Smooth muscle cell of the brain vasculature (primary cell): ENCODE measurements around the gene AMTN.
A peak's percentile ranks its signal among the peaks of the same experiment; 100 is the strongest.
"Not testable (repeated sequence)": the region's sequence is repeated elsewhere in the genome, so short reads cannot be mapped to it uniquely, and the experiment has no call there.

Source experiments
- DNase-seq: peaks from one replicate; pipeline ENCODE4 v3.0.0-alpha.2; 2012; ENCODE audit warnings: low read depth, low spot score

Gene AMTN

GRCh38 chr4:70518269-70518668 is at the start of gene AMTN:
TSS of gene AMTN (plus strand) at chr4:70518569. CDS start at chr4:70518778, 209 bp downstream.
- no peak for DNase-seq

DNA sequence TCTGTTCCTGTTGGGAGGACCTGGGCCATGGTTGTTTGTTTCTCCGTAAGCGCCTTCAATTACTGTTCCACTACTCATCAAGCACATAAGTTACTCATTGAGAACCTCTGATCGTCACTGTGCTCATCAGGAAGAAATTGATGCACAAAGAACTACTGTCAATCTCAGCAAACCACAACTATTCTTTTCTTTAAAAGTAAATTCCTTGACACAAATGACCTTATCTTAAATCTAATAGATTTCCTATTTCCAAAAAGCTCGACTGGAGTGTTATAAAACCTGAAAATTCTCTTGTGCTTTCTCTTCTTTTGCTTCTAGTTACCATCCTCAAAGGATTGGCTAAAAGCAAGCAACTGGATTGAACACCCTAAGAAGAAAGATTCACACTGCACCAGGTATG is 46.5 kb upstream of the AMTN start, which contains the start of gene MUC7:
TSS of gene MUC7 (plus strand) at position 301 of the 400 bp plus-strand sequence. CDS start 1,825 bp downstream, outside the sequence.
- DNase-seq: no peak

DNA sequence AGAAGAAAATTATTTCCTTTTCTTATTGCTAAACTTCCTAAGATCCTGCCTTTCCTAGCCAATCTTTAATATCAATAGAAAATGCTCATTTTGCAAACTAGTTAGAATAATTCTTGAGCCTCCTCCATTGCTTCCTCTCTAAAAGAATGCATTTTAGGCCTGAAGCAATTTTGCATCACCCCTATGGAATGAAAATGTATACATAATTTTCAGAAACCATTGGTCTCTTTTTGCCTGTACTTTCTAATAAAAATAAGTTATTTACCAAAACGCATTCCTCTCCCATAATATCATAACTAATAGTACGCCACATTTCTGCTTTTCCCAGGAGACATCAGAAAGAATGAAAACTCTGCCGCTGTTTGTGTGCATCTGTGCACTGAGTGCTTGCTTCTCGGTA is 44.7 kb upstream of the AMTN start:
- DNase-seq: no peak

GRCh38 chr4:70488748-70489147 is 29.6 kb upstream of the AMTN start:
- no peak for DNase-seq

- no peak for DNase-seq
Observed at GRCh38 chr4:70496231-70496630, 22.1 kb upstream of the AMTN start.

DNA sequence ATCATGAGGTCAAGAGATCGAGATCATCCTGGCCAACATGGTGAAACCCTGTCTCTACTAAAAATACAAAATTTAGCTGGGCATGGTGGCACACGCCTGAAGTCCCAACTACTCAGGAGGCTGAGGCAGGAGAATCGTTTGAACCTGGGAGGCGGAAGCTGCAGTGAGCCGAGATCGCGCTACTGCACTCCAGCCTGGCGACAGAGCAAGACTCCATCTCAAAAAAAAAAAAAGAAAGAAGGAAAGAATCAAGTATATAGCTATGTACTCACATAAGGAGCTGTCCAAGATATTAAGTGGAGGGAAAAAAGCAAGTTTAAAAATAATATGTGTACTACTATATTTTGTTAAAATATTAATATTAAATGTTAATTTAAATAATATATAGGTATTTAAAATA is 16.5 kb upstream of the AMTN start:
- DNase-seq: not testable (repeated sequence)

GRCh38 chr4:70504733-70505132 is 13.6 kb upstream of the AMTN start:
- no peak for DNase-seq

GRCh38 chr4:70505151-70505748 is 13.1 kb upstream of the AMTN start:
- DNase-seq: no peak

DNA sequence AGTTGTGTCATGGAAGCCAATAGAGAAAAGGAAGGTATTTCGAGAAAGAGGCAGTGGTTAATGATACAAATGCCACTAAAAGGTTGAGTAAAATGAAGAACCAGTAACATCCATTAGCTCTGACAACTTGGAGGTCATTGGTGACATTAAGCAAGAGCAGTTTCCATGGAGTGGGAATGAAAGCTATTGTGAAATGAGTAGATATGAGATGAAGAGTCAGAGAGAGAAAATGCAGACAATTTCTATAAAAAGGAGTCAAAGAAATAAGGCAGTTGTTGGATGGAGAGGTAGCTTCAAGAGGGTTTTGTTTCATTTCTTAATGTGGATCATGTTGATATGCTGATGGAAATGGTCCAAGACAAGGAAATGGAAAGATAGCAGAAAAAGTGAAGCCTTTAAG is 9.6 kb upstream of the AMTN start:
- no peak for DNase-seq

DNA sequence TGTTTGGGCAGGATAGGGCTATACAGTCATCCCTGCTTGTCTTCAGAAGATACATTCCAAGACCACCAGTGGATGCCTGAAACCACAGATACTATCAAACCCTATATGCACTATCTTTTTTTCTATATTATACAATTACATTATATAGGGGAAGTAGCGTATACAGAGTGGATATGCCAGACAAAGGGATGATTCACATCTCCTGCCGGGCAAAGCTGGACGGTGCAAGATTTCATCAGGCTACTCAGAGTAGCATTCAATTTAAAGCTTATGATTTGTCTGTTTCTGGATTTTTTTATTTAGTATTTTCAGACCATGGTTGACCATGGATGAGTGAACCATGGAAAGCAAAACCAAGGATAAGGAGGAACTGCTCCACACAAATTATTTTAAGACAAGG is 7.0 kb upstream of the AMTN start:
- DNase-seq: no peak

- DNase-seq: no peak
Observed at GRCh38 chr4:70515367-70516250, 2.8 kb upstream of the AMTN start.

GRCh38 chr4:70518716-70519115 is 347 bp downstream of the AMTN start:
- no peak for DNase-seq

GRCh38 chr4:70522626-70523025 is 4.3 kb downstream of the AMTN start:
- no peak for DNase-seq

GRCh38 chr4:70530997-70531396 is 12.6 kb downstream of the AMTN start:
- no peak for DNase-seq

- DNase-seq: no peak
Observed at GRCh38 chr4:70531981-70532380, 13.6 kb downstream of the AMTN start.

GRCh38 chr4:70533211-70533610 is 14.8 kb downstream of the AMTN start:
- no peak for DNase-seq

- DNase-seq: no peak
Observed at GRCh38 chr4:70533791-70534190, 15.4 kb downstream of the AMTN start.

DNA sequence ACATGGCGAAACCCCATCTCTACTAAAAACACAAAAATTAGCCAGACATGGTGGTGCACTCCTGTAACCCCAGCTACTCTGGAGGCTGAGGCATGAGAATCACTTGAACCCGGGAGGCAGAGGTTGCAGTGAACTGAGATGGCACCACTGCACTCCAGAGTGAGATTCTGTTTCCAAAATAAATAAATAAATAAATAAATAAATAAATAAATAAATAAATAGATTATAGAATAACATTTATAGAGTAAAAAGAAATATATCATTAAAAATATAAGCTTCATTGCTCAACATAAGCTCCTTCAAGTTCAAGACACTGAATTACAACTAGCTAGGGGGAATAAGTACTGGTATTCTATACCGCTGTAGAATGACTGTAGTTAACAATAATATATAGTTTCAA is 16.5 kb downstream of the AMTN start:
- not testable (repeated sequence) for DNase-seq

DNA sequence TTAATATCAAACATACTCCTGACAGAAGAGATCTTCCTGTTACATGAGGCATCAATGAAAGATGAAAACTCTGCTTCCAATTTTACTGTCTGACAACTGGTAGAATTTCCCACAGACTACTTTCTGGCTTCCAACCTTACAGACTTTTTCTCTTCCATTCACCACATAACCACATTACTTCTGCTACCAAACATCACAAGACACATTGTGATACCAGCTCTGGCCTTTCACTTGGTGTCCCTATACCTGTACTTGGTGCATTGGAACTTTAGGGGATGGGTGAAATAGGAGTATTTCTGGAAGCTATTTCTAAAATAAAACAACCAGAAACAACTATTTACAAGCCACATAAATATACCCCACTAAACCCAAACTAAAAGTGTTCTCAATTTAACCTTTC is 20.5 kb downstream of the AMTN start:
- DNase-seq: no peak

GRCh38 chr4:70544279-70544868 is 26.0 kb downstream of the AMTN start:
- DNase-seq: no peak

- DNase-seq: no peak
Observed at GRCh38 chr4:70556856-70557255, 38.5 kb downstream of the AMTN start.

DNA sequence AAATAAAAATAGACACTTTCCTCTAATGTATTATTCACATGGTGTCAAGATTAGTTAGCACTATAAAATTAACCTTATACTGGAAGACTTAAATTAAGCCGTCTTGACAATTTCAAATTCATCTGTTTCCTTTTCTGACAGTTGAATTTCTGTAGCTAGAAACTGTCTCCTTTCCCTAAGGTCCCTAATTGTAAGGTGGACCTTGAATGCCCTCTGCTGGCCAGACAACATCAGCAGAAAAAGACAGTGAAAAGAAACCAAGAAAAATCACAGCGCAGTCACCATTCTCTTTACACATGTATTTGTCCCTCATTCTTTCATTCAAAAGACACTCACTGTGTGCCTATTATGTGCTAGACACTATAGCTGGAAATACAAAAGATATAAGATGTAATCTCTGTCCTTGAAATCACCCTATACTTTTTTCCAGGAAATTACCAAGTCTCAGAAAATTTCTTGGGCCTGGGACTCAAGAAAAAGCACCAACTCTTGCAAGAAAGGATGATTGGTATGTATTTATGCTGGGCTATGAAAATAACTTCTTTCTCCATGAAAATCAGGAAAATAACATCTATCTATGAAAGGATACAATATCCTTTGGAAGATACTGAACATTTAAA is 41.0 kb downstream of the AMTN start:
- peak; percentile 15 for DNase-seq
